ENCODE data around the gene ABCC4.

ABCC4 gene

DNA sequence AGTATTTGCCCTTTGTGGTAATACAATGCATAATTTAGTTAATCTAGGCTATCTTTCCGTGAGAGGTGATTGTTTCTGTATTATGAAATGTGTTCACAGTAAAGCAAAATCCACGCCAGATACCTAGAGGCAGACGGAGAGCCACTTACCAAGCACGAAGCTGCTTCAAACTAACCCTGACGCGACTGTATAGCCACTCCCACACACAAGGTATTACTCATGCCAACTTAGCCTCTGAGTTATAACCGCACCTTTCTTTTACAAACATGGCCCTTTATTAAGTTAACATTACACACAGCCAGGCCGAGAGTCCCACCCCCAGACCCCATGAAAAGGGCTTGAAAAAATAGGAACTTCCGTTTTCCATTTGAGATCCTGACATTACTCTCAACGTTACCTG is 185.7 kb downstream of the ABCC4 start:
- TF ChIP-seq JUND (IDR thresholded peaks at IDR 0.05; ENCODE audit: low read depth) = no peak
- peak; percentile 2 to 25 for DNase-seq (ENCODE audit: low read depth in 1 of 2, low spot score in 1 of 2)
- in situ Hi-C loops (cut with HindIII; ENCODE audit: low pct_unique_long_range_greater_than_20kb, low sequenced_read_pairs) = no loop called here

DNA sequence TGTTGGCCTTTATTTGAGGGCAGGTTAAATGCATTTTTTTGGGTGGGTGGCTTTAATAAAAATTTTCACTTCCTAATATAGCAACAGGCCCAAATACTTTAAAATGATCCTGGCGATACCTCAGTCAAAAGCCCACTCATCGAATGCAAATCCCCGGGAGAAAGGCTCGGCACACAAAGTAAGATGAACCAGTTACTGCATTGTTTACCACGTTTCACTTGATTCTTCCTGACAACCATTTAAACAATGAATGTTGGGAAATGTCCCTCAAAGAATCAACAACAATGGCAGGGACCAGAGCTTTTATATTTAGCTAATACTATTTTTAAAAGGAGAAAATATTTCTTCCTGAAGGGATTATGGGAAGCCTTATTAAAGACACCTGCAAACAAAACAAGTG is 187.7 kb downstream of the ABCC4 start:
- in situ Hi-C loops (cut with HindIII; ENCODE audit: low pct_unique_long_range_greater_than_20kb, low sequenced_read_pairs) = no loop called here
- no peak for TF ChIP-seq JUND (IDR thresholded peaks at IDR 0.05; ENCODE audit: low read depth)
- no peak for DNase-seq (ENCODE audit: low read depth in 1 of 2, low spot score in 1 of 2)

DNA sequence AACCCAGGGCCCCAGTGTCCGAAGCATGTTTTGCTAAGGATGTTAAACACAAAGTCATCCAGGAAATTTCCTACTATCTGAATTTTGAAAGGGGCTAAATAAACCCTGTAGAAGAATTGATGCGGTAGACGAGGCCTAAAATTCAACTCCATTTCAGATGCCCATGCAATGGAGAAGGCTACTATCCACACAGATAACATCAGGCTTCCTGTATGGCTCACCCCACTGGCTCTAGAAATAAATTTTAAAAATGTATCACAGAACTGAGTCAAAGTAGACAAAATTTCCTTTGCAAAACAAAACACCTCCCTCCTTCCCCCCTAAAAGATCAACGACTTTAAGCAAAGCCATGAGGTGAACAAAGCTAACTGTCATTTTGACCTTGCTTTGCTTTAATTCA is 188.4 kb downstream of the ABCC4 start:
- in situ Hi-C loops (cut with HindIII; ENCODE audit: low pct_unique_long_range_greater_than_20kb, low sequenced_read_pairs) = no loop called here
- no peak for TF ChIP-seq JUND (IDR thresholded peaks at IDR 0.05; ENCODE audit: low read depth)
- no peak for DNase-seq (ENCODE audit: low read depth in 1 of 2, low spot score in 1 of 2)

DNA sequence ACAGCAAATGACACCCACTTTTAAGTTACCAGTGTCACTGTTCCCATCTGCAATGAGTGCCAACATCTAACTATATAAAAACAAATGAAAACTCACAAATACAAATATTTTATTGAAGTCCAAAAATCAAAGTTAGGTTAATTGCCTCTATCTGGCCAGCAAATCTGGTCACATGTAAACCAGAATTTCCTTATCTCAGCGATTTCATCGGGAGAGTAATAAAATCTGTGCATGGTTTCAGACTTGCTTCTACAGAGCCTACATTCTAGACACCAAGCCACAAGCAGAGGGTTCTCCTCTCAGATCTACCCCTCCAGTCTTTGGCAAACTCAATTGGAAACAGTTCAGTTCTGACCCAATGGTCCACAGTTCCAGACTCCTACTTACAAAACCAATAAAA is 189.6 kb downstream of the ABCC4 start:
- DNase-seq (ENCODE audit: low read depth in 1 of 2, low spot score in 1 of 2) = no peak
- in situ Hi-C loops (cut with HindIII; ENCODE audit: low pct_unique_long_range_greater_than_20kb, low sequenced_read_pairs) = no loop called here
- no peak for TF ChIP-seq JUND (IDR thresholded peaks at IDR 0.05; ENCODE audit: low read depth)

DNA sequence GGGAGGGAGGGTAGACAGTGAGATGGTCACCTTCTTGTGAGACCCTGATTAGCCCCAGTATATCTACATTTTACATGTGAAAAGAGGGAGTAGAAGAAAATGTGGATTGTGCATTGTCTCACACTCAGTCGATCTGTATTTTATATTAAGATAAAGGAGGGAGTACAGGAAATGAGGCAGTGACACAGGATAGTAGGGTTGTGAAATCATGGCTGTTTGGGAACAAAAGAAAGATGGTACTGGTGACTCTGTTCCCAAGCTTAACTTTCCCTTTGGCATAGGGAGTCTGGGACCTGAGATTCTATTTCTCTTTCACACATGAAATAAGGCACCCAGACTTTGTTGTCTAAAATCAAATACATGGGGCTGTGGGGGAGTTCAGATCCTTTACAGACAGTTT is 194.7 kb downstream of the ABCC4 start:
- in situ Hi-C loops (cut with HindIII; ENCODE audit: low pct_unique_long_range_greater_than_20kb, low sequenced_read_pairs) = no loop called here
- DNase-seq (ENCODE audit: low read depth in 1 of 2, low spot score in 1 of 2) = no peak
- no peak for TF ChIP-seq JUND (IDR thresholded peaks at IDR 0.05; ENCODE audit: low read depth)

DNA sequence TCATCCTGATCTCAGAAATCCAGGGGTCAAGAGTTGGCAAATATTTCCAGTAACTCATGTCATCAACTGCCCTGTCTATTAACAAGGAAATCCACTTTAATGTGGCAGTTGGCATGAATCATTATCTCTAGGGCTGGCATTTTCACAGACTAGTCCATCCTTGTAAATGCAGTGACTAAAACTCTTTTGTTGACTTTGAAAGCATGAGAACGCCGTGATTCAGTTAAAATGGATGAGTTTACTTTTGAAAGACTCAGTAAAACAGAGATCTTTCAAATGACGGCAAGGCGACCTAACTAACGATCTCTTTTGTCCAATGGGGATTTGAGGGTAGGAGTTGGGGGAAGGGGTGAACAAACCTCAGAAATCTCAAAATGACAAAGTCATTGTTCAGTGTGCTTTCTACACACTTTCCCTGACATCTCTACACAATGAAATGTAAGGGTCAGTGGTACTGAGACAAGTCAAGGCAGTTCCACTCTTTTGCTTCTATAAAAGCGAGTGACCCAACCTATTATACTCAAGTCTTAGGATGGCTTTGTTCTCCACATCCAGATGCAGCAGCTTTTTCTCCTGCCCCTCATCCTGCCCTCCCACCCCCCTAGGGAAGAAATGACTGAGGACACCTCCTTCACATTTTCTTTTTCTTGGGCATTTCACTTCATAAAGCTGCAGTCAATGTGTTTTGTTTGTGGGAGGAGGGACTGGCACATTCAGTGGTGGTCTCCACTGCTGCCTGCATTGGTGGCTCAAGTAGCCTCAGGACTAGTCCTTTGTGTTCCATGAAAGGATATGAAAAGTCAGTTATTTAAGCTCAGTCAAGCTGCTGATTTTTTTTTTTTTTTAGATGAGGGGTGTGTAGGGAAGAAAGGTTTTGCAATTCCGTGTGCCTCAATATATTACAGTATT is 200.5 kb downstream of the ABCC4 start:
- TF ChIP-seq JUND (IDR thresholded peaks at IDR 0.05; ENCODE audit: low read depth) = no peak
- no peak for DNase-seq (ENCODE audit: low read depth in 1 of 2, low spot score in 1 of 2)
- in situ Hi-C loops (cut with HindIII; ENCODE audit: low pct_unique_long_range_greater_than_20kb, low sequenced_read_pairs) = no loop called here

DNA sequence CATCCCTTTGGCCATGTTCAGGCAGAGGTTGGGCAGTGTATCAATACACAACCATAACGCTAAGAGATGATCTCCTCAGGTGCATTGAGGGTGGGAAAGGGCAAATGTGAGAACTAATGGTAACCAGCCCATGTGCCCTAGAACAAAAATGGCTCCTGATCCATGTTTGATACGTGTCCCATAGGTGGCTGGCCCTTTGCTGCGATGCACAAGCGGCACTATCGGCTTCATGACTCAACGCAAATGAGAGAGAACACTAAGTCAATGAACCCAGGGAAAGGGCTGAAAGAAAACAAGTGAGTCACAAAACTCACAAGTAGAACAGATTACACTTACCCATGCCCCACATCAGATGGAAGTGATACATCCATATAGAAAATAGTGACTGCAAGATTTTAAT is 201.7 kb downstream of the ABCC4 start:
- no peak for TF ChIP-seq JUND (IDR thresholded peaks at IDR 0.05; ENCODE audit: low read depth)
- DNase-seq (ENCODE audit: low read depth in 1 of 2, low spot score in 1 of 2) = no peak
- in situ Hi-C loops (cut with HindIII; ENCODE audit: low pct_unique_long_range_greater_than_20kb, low sequenced_read_pairs) = no loop called here

DNA sequence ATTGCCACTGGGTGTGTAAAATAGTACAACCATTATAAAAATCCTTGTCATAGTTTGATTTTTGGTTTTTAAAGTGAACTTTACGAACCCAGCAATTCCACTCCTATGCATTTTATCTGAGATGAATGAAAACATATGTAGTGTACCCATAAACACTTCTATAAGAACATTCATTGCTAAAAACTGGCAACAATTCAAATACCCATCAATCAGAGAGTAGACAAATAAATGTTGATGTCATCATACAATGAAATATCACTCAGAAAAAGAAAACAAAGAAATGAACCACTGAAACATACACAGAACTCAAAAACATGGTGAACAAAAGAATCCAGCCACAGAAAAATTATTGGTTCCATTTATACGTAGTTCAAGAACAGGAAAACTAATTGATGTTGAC is 202.3 kb downstream of the ABCC4 start:
- no peak for DNase-seq (ENCODE audit: low read depth in 1 of 2, low spot score in 1 of 2)
- in situ Hi-C loops (cut with HindIII; ENCODE audit: low pct_unique_long_range_greater_than_20kb, low sequenced_read_pairs) = no loop called here
- no peak for TF ChIP-seq JUND (IDR thresholded peaks at IDR 0.05; ENCODE audit: low read depth)

DNA sequence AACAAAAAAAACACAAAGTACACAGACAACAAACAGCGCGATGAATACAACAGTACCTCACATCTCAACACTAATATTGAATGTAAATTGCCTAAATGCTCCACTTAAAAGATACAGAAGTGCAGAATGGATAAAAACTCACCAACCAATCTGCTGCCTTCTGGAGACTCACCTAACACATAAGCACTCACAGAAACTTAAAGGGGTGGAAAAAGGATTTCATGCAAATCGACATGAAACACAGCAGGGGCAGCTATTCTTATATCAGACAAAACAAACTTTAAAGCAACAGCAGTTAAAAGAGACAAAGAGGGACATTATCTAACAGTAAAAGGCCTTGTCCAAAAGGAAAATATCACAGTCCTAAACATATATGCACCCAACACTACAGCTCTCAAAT is 209.5 kb downstream of the ABCC4 start:
- DNase-seq (ENCODE audit: low read depth in 1 of 2, low spot score in 1 of 2) = no peak
- in situ Hi-C loops (cut with HindIII; ENCODE audit: low pct_unique_long_range_greater_than_20kb, low sequenced_read_pairs) = no loop called here
- no peak for TF ChIP-seq JUND (IDR thresholded peaks at IDR 0.05; ENCODE audit: low read depth)

DNA sequence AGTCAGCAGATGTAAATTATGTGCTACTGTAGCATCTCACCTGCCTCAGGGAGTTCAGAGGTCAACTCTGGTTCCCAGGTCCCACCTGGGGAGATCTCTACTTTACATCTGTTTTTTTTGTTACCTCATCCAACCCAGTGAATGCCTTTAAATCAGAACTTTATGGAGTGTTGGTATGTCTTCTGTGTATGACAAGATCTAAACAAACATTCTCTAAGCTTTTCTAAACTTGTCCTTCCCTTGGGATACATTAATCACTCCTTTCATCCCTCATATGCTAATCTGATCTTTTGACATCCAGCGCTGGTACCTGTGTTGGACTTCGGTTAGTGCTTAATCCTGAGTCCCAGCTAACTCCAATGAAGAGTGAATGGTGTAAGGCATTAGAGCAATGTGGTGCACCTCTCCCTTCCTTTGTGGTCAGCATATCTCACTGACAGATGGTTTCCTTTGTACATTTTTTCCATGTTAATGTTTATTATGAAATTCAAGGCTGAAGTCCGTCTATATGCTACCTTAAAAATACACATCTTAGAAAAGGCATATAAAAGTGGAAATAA is 213.4 kb downstream of the ABCC4 start:
- no peak for TF ChIP-seq JUND (IDR thresholded peaks at IDR 0.05; ENCODE audit: low read depth)
- in situ Hi-C loops (cut with HindIII; ENCODE audit: low pct_unique_long_range_greater_than_20kb, low sequenced_read_pairs) = no loop called here
- DNase-seq (ENCODE audit: low read depth in 1 of 2, low spot score in 1 of 2) = peak in 1 of 2 experiments; percentile 8

DNA sequence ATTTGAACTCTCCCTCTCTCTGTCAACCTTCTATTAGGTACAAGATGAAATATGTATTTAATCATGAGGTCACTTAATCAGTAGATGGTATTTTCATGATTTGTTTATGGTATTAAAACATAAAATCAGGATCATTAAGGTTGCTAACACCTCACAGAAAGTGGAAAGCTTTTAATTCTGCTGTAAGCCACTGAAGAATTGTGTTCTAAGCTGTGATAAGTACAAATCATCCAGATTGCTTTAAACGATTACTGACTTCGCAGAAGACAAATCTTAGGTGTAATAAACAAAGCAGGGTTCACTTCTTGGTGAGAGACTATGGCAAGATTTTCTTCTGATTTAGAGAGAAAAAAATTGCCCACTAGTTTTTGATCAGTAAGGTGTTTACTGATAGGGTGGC is 214.5 kb downstream of the ABCC4 start:
- DNase-seq (ENCODE audit: low read depth in 1 of 2, low spot score in 1 of 2) = no peak
- in situ Hi-C loops (cut with HindIII; ENCODE audit: low pct_unique_long_range_greater_than_20kb, low sequenced_read_pairs) = no loop called here
- TF ChIP-seq JUND (IDR thresholded peaks at IDR 0.05; ENCODE audit: low read depth) = no peak

DNA sequence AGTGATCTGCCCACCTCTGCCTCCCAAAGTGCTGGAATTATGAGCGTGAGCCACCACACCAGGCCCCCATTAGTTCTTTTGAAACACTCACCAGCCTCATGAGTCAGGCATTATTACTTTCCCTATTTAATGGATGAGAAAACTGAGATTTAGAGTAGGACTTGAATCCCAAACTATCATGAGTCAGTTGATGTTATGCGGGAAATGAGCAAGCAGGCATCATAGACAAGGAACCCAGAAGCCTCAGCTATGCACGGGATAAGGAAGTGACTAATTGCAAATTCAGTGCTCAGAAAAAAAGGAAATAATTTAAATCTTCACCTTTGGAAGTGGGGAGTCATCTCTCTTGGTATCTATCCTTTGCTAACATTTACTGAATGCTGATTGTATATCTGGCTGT is 217.5 kb downstream of the ABCC4 start:
- no peak for TF ChIP-seq JUND (IDR thresholded peaks at IDR 0.05; ENCODE audit: low read depth)
- DNase-seq (ENCODE audit: low read depth in 1 of 2, low spot score in 1 of 2) = no peak
- in situ Hi-C loops (cut with HindIII; ENCODE audit: low pct_unique_long_range_greater_than_20kb, low sequenced_read_pairs) = no loop called here

DNA sequence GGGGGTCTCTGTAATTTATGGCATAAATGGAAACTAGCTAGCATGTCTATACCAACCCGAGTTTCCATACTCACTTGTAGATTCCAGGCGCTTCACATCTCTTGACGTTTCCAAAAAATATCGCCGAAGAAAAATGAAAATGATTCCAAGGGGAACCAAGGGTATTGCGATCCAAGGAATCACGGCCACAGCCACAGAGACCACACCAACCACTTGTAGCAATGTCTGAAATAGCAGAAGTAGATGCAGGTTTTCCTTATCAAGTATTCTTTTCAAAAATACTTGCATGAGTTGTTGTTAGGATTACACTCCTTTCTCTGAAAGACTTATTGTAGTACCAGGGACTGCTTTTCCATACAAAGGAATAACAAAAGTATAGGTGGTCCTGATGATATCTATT is 218.2 kb downstream of the ABCC4 start:
- DNase-seq (ENCODE audit: low read depth in 1 of 2, low spot score in 1 of 2) = no peak
- in situ Hi-C loops (cut with HindIII; ENCODE audit: low pct_unique_long_range_greater_than_20kb, low sequenced_read_pairs) = no loop called here
- TF ChIP-seq JUND (IDR thresholded peaks at IDR 0.05; ENCODE audit: low read depth) = no peak

Measured in T47D (cell line).